Measurements from ENCODE around the gene MRPL14. TPM values are rescaled to one million over a fixed set of nuclear protein-coding genes. Genes with fewer than 3 reads are reported as not detected.

MRPL14 gene
- total and polyA plus RNA-seq, 9 of the 15 experiments (the other 6 are each of a cell fraction or from before 2014, with no cell fraction given), result 126 to 424 (median 165) TPM

- TF ChIP-seq YY1 (IDR thresholded peaks at IDR 0.05; ENCODE audit: borderline replicate concordance in 1 of 3, control insufficient read depth in 1 of 3, extremely low read depth in 1 of 3, insufficient read depth in 3 of 3, insufficient read length in 1 of 3, insufficient replicate concordance in 2 of 3, low read depth in 1 of 3, low read length in 2 of 3), result peak in 2 of 3 experiments; percentile 39 to 68
- peak in 1 of 3 experiments; percentile 52; a peak in 2 of 6 replicates for TF ChIP-seq ZBTB11 (CRISPR knock-in tag; IDR thresholded peaks at IDR 0.05)
- peak; percentile 94 for TF ChIP-seq CCNT2 (IDR thresholded peaks at IDR 0.05; ENCODE audit: borderline replicate concordance, extremely low read depth, insufficient read length, low read depth, low read length)
- no peak for TF ChIP-seq ZNF143 (CRISPR knock-in tag; IDR thresholded peaks at IDR 0.05)
- no peak for TF ChIP-seq PTBP1 (IDR thresholded peaks at IDR 0.05; ENCODE audit: low read depth, low read length)
- no peak for TF ChIP-seq ZNF586 (CRISPR knock-in tag; conservative IDR thresholded peaks at IDR 0.05)
- TF ChIP-seq NUFIP1 (IDR thresholded peaks at IDR 0.05; ENCODE audit: partially characterized antibody), result no peak
- no peak for TF ChIP-seq KLF16 (IDR thresholded peaks at IDR 0.05)
- TF ChIP-seq NRF1 (conservative IDR thresholded peaks at IDR 0.05 in 1 of 2, IDR thresholded peaks at IDR 0.05 in 1 of 2), result peak; percentile 88 to 93
- no peak for TF ChIP-seq SFPQ (IDR thresholded peaks at IDR 0.05; ENCODE audit: low read depth, low read length)
- peak; percentile 6; the same call in 1 of the 2 replicates for TF ChIP-seq ETS1 (conservative IDR thresholded peaks at IDR 0.05; ENCODE audit: control insufficient read depth, low read depth, low read length)
- TF ChIP-seq ESRRB (CRISPR knock-in tag; IDR thresholded peaks at IDR 0.05; ENCODE audit: borderline replicate concordance), result no peak
- TF ChIP-seq NFE2L1 (tag; IDR thresholded peaks at IDR 0.05; ENCODE audit: borderline replicate concordance, low read depth), result no peak
- no peak; the same call in 1 of the 2 replicates for TF ChIP-seq TFAP4 (CRISPR knock-in tag; IDR thresholded peaks at IDR 0.05; ENCODE audit: borderline replicate concordance)
- no peak for TF ChIP-seq ZBTB12 (CRISPR knock-in tag; IDR thresholded peaks at IDR 0.05)
- no peak for TF ChIP-seq NFIX (CRISPR knock-in tag; IDR thresholded peaks at IDR 0.05; ENCODE audit: low read depth)
Observed at GRCh38 chr6:44072959-44073611, 54.2 kb downstream of the MRPL14 start (continued).

All from K562 (cell line).